Measurements from ENCODE around the gene RPS6KC1.
"Not testable (repeated sequence)": the region's sequence is repeated elsewhere in the genome, so short reads cannot be mapped to it uniquely, and the experiment has no call there.

Gene RPS6KC1

DNA sequence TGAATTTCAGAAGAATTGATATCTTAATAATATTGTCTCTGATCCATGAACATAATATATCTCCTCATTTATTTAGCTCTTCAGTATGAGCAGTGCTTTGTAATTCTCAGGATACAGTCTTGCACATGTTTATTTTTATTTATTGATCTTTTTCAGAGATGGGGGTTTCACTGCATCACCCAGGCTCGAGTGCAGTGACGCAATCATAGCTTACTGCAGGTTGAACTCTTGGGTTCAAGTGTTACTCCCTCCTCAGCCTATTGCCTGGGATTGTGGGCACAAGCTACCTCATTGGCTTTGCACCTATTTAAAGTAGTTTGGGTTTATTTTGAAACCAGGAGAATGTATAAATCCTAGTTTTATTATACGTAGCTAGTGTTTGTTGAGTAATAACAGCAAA is 4.7 kb downstream of the RPS6KC1 start:
- no peak for DNase-seq (ENCODE audit: low read depth)

DNA sequence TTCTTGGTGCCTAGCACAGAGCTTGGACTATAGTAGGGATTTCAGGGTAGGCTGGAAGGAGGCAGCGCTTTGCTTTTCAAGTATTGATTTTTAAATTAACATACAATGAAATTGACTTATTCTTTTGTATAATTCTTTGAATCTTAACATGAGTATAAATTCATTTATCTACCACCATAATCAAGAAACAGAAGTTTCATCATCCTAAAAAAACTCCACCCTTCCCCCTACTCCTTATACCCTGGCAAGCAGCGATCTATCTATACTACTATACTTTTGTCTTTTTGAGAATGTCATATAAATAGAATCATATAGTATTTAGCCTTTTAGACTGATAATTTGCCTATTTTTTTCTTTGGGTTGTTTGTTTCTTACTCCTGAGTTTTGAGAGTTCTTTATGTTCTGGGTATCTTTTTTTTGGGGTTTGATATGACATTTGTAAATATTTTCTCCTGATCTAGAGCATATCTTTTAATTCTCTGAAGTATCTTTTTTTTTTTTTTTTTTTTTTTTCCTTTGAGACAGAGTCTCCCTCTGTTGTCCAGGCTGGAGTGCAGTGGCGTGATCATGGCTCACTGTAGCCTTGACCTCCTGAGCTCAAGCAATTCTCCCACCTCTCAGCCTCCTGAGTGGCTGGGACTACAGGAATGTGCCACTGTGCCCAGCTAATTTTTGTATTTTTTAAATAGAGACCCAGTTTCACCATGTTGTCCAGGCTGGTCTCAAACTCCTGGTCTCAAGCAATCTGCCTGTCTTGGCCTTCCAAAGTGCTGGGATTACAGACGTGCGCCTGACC is 6.4 kb downstream of the RPS6KC1 start:
- DNase-seq (ENCODE audit: low read depth), result no peak

DNA sequence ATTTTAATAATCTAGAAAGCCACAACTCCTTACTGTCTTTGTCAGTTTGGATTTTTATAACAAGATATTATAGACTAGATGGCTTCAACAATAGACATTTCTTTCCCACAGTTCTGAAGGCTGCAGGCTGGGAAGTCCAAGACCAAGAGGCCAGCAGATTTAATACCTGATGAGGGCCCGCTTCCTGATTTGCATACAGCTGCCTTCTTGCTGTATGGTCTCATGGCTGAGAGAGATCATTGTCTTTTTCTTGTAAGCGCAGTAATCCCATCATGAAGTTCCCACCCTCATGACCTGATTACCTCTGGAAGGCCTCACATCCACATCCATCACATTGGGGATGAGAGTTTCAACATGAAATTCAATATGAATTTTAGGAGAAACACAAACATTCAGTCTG is 9.8 kb downstream of the RPS6KC1 start:
- DNase-seq (ENCODE audit: low read depth), result no peak

DNA sequence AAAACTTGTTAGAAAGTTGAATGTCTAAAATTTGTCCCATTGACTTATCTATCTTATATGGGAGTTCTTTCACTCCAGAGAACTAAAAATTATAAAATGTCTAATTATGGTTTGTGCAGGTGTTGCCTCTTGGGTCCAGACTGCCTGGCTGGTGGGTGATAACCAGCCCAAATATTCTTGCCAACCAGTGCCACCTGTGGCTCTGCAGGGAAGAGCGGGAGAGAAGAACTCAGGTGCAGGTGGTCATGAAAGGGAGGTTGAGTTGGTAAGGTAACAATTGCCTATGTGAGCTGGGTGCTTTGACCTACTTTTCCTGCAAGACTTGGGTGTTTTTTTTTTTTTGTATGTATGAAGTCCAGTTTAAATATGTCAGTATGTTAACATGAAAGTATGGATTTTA is 10.2 kb downstream of the RPS6KC1 start:
- DNase-seq (ENCODE audit: low read depth), result no peak

DNA sequence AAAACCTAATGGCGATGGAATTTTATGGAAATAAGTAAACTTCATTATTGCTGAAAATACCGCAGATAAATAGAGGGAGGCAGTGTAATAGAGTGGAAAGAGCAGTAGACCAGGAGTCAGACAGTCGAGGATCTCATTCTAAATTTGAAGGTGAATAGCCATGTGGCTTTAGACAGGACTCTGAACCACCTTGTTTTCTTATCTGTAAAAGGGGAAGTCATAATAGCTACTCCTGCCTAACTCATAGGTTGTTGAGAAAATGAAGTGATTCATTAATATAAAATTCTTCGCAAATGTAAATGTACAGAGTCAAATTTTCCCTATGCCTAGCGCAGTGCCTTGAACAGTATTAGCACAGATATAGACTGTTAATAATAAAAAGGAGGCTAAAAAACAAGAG is 14.8 kb downstream of the RPS6KC1 start:
- no peak for DNase-seq (ENCODE audit: low read depth)

DNA sequence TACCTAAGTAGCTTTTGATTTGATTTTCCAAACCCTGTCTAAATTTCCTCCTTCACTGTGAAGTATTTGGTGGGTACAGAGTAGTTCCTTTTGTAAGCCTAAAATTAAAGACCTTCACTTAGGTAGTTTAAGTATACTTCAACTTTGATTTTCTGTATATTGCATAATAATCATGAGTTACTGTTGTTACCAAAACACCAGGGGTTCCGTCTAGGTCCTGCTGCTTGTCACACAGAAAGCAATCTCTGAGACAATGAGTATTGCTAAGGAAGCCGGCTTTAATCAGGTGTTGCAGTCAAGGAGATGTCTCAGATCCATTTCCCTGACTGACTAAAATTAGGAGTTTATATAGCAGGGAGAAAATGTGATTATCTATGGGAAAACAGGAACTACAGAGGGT is 15.3 kb downstream of the RPS6KC1 start:
- no peak for DNase-seq (ENCODE audit: low read depth)

DNA sequence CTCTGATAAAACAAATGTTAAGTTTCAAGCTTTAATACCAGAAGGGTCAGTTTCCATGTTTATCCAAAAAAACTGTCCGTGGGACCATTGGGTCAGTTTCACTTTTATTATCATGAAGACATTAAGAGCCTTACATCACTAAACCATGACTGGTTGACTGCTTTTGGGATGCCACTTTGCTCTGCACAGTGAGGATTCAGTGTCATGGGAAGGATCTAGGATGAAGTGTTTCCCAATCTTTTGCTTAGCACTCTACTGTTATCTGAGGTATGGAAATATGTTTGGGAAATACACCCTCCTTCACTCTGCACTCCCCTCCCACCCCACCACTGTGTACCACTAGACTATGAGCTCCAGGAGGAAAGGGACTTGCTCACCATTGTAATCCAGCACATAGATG is 16.3 kb downstream of the RPS6KC1 start:
- no peak for DNase-seq (ENCODE audit: low read depth)

DNA sequence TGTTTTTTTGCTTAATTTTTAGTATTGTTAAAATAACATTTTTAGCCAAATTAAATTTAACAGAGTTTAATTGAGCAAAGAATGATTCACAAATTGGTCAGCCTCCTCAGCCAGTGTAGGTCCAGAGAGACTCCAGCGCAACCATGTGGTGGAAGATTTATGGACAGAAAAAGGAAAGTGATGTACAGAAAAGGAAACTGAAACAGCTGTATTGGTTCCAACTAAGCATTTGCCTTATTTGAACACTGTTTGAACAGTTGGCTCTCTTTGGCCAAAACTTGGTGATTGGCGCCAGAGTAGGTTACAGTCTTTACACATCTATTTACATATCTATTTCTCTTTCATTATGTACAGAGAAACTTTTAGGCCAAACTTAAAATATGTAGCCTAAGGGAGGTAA is 19.4 kb downstream of the RPS6KC1 start:
- no peak for DNase-seq (ENCODE audit: low read depth)

DNA sequence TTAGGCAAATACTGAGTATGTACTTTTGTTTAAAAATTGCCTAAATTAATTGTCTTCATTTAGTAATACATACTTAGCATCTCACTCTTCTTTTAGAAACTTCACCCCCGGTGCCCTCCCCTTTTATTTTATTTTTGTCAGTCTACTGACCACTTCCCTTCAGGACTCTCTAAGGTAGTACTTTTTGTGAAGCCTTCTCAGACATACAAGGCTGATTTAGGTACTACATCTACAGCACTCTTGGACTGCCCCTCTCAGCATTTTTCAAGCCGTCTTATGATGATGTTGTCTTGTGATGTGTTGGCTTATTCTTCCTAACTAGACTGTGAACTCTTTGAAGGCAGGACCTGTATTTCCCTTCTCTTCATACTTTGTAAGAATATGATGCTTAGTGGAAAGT is 24.7 kb downstream of the RPS6KC1 start:
- no peak for DNase-seq (ENCODE audit: low read depth)

DNA sequence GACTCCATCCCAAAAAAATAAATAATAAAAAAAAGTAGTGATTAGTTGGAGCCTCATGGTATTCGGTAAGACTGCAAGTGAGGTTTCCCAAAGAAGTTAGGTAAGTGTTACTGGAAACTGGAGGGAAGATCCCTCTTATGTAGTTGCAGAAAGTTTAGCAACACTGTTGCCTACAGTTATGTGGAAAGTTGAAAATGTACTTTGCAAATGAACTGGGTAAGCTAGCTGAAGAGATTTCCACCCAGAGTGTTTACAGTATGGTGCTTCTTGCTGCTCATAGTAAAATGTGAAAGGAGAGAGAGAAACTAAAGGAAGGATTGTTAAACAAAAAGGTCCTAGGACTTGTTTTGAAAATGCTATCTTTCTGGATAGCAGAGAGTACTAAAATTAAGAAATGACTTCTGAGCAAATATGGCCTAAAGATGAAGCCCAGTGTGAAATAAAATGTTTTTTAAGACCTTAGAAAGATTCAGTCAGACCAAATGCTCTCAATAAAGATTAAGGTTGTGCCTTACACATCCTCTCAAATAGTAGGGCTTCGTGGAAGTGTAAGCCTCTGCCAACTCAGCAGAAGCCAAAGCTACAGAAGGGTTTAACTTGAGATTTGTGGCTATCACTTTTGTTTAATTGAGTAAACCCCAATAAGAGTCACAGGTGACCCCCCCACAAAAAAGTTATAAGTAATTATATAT is 31.5 kb downstream of the RPS6KC1 start:
- no peak for DNase-seq (ENCODE audit: low read depth)

DNA sequence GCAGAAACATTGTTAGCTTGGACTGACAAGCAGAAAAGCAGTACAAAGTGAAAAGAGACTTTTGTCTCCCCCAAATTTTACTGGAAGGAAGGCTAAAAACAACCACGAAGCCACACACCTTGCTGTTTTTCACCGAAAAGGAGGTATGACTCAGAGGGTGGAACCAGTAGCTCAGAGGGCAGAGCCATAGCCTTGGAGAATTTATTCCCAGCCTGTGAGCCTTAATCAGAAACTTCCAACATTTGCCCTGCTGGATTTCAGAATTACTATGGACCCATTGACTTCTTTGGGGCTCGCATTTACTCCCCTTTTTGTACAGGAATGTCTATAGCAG is 32.0 kb downstream of the RPS6KC1 start:
- DNase-seq (ENCODE audit: low read depth), result no peak

DNA sequence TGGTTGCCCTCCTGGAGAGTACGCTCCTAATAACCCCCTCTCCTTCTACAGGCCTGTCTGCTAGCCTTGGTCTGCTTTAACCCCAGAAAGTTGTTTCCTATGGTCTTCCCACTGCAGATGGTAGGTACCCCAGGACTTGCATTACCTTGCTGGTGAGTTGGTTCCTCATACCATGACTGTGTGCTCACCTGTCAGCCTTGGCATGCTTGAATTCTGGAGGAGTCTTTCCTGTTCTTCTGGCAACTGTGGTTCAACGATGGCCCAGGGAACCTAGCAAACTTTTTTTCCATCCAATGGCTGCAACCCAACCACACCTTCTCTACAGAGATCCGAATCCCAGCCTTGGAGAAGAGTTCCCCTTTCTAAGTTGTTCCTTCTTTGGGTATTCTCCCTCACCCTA is 36.9 kb downstream of the RPS6KC1 start:
- DNase-seq (ENCODE audit: low read depth), result no peak

DNA sequence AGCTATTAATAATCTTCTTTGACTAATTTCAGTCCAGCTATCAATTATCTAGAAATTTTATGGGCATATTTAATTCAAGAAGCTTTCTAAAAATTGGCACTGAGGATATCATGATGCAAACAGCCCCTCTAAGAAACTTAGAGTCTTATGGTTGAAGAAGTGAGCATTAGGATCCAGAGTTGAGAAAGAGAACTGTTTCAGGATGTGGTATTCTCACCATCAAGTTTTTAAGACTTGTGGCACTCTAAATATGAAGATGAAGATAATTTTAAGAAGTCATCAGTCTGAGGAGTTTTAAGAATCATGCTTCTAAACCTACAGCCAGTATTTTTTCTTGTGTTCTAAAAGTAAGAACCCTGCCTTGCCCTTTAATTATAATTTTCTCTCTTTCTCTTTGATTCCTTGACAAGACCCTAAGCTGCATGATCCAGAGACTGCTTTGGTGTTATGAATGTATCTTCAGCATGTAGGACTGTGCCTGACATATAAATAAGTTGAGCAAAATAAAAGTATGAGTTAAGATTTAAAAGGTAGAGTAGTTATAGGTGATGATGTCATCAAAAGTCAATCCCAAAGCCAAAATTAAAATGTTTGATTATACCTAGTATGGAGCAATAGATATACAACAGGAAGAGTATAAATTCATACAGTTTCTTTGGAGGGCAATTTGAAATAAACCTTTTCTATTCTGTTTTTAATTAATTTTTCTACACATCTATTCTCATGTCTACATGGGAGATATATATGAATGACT is 39.1 kb downstream of the RPS6KC1 start:
- no peak for DNase-seq (ENCODE audit: low read depth)

DNA sequence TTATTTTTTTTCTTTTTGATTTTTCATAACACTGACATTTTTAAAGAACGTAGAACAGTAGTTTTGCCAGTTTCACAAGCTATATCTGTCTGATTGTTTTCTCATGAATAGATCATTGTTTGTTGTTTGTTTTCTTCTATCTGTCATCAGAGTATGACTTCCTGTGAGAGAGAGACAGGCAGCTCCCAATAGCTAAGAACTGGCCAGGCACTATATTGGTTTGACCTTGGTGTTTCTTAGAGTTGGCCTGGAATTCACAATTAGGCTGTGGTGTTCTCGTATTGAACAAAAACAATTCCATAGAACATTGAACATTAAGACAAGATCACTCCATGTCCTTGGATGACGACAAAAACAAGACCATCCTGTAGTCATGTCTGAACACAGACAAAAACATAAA is 43.4 kb downstream of the RPS6KC1 start:
- DNase-seq (ENCODE audit: low read depth), result no peak

DNA sequence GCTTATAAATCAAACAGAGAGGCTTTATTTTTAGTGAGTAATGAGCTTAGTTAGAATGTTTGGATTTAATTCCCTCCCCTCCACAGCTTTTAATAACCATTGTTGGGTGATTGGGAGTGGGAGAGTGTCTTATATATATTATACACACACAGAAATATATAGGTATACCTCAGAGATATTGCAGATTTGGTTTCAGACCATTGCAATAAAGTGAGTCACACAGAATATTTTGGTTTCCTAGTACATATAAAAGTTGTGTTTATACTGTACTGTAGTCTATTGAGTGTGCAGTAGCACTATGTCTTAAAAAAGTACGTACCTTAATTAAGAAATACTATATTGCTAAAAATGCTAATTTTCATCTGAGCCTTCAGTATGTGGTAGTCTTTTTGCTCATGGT is 44.4 kb downstream of the RPS6KC1 start:
- DNase-seq (ENCODE audit: low read depth), result no peak

DNA sequence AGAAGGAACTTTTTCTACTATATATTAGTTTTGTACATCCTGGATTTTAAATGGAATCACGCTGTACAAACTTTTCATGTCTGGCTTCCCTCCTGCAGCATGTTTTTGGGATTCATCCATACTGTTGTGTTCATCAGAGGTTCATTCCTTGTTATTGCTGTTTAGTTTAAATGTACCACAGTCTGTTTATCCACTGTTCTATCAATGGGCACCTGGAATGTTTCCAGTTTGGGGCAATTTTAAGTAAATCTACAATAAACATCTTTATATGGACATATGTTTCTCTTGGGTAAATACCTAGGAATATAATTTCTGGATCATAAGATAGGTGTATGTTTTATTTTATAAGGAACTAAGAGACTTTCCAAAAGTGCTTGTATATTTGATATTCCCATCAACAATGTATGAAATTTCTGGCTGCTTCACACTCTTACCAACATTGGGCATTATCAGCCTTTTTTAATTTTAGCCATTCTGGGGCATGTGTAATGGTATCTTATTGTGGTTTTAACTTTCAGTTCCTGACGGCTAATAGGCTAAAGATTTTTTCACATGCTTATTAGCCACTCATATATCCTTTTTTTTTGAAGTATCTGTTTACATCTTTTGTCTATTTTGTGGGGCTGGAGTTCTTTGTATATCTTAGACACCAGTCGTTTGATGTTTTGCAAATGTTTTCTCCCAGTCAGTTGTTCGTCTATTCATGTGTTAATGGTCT is 48.8 kb downstream of the RPS6KC1 start:
- DNase-seq (ENCODE audit: low read depth), result no peak

DNA sequence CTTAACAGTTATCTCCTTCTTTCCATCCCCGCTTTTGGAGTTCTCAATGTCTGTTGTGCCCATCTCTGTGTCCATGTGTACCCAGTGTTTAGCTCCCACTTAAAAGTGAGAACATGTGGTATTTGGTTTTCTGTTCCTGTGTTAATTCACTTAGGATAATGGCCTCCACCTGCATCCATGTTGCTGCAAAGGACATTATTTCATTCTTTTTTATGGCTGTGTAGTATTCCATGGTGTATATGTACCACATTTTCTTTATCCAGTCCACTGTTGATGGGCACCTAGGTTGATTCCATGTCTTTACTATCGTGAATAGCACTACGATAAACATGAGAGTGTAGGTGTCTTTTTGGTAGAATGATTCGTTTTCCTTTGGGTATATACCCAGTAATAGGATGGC is 49.5 kb downstream of the RPS6KC1 start:
- DNase-seq (ENCODE audit: low read depth), result not testable (repeated sequence)

DNA sequence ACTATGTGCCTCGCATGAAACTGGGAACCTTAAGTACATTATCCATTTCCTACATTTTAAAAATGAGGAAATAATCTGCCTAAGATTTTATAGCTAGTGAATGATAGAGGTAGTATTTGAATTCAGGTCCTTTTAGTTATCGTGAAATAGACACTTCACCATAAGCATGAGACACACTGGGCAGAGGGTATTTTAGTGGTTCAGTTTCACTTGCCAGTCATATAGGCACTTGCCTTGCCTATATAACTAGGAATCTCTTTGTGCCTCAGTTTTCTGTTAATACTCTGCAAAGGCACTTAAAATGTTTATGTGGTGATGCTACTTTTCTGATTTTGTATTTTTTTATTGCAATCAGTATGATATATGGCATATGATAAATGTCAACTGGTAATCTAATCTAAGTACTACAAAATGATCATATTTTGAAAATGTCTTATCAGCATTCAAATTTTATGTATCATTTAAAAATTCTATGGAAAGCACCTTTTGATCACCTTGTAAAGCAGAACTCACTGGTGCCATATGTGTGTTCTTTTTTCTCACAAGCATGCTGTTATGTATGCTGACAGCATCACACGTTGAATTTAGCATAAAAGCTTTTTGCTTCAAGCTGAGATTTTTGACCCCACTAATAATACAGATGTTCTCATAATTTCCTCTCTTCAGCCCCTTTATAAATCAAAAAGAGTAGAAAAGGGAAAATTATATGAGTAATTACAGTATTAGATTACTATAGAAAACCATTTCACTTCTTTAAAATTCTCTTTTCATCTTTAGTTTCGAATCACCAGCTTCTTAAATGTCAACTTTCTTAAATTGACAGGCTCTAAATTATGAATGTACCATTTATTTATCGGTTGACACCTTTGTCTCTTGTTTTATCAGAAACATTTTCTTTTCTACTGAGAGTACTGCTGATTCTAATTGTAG is 52.6 kb downstream of the RPS6KC1 start:
- no peak for DNase-seq (ENCODE audit: low read depth)

DNA sequence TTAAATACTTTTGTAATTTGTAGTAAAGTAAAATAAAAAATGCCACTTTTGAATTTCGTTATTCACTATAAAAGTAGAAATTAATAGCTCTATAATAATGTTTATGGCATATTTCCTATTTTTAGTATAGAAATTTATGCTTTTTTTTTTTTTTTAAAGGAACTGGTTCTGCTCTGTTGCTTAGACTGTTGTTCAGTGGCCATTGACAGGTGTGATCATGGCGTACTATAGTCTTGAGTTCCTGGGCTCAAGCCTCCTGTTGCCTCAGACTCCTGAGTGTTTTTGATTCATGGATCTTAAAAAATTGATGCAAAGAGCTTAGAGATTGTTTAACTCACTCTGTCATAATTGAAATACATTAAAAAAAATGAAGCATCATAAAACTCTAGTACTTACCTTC is 53.6 kb downstream of the RPS6KC1 start:
- DNase-seq (ENCODE audit: low read depth), result no peak

DNA sequence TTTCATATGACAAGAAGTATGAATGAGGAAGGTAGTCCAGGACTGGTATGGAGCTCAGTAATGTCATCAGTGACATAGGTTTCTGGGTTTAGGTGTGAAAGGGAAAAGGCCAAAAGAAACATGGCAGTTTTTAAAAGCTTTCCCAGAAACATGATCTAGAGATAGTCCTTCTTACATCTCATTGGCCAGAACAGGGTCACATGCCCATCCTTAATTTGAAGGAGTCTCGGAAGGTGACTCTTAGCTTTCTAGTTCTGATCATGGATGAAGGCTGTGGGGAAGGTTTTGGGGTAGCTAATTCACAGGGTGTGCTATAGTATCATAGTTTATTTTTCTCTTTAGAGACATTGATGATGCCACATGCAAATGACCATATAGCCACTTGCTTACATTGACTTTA is 55.3 kb downstream of the RPS6KC1 start:
- no peak for DNase-seq (ENCODE audit: low read depth)

DNA sequence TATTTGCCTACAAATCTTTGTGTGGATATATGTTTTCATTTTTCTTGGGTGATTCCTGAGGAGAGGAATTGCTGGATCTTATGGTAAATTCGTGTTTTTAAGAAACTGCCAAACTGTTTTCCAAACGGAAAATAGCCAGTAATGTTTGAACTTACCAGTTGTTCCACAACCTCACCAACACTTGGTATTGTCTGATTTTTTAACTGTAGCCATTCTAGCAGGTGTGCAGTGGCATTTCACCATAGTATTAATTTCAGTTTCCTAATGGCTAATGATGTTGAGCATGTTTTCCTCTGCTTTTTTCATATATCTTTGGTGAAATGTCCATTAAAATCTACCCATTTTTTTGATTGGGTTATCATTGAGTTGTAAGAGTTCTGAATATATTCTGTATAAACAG is 56.6 kb downstream of the RPS6KC1 start:
- no peak for DNase-seq (ENCODE audit: low read depth)

Data from activated T-cell treated with anti-CD3 and anti-CD28 coated beads for 24 hours (primary cell).